H9 (cell line): ENCODE data around the gene HS3ST2. TPM values are rescaled to one million over a fixed set of nuclear protein-coding genes. Genes with fewer than 3 reads are reported as not detected.

Source experiments
- DNase-seq: peaks from one replicate; pipeline ENCODE4 v3.0.0-alpha.2; 2017
- H2AFZ ChIP-seq: one replicate; pipeline ENCODE4 v1.6.1; 2013; ENCODE audit warnings: mild to moderate bottlenecking, low read length, control low read depth, moderate library complexity
- H2AK5ac ChIP-seq: 2 replicates; pipeline ENCODE4 v1.6.1; 2013; ENCODE audit warnings: low read length, control low read depth, mixed read lengths; ENCODE audit not compliant: insufficient read length
- H2BK120ac ChIP-seq: one replicate; pipeline ENCODE4 v1.6.1; 2013; ENCODE audit warnings: low read depth, mild to moderate bottlenecking, low read length, control low read depth, inconsistent platforms; ENCODE audit not compliant: poor library complexity, severe bottlenecking
- H2BK12ac ChIP-seq: 2 replicates; pipeline ENCODE4 v1.6.1; 2013; ENCODE audit warnings: low read length, control low read depth, mixed read lengths, low read depth; ENCODE audit not compliant: insufficient read length
- H2BK15ac ChIP-seq: 2 replicates; pipeline ENCODE4 v1.6.1; 2013; ENCODE audit warnings: low read depth, low read length, control low read depth
- H2BK20ac ChIP-seq: one replicate; pipeline ENCODE4 v1.6.1; 2013; ENCODE audit warnings: low read depth, mild to moderate bottlenecking, low read length, control low read depth, inconsistent platforms; ENCODE audit not compliant: poor library complexity, severe bottlenecking
- H2BK5ac ChIP-seq: 2 replicates; pipeline ENCODE4 v1.6.1; 2013; ENCODE audit warnings: low read length, control low read depth, mixed read lengths; ENCODE audit not compliant: insufficient read length
- H3K14ac ChIP-seq: 2 replicates; pipeline ENCODE4 v1.6.1; 2013; ENCODE audit warnings: low read length, control low read depth; ENCODE audit not compliant: insufficient read depth
- H3K18ac ChIP-seq: 2 replicates; pipeline ENCODE4 v1.6.1; 2013; ENCODE audit warnings: low read depth, mild to moderate bottlenecking, mixed read lengths, low read length, control low read depth; ENCODE audit not compliant: insufficient read length
- H3K23ac ChIP-seq: 2 replicates; pipeline ENCODE4 v1.6.1; 2013; ENCODE audit warnings: low read length, control low read depth, mixed read lengths, low read depth; ENCODE audit not compliant: insufficient read length
- H3K23me2 ChIP-seq: 2 replicates; pipeline ENCODE4 v1.6.1; 2013; ENCODE audit warnings: low read depth, mild to moderate bottlenecking, mixed read lengths, low read length, control low read depth; ENCODE audit not compliant: insufficient read length, poor library complexity, severe bottlenecking
- H3K27ac ChIP-seq: 2 replicates; pipeline ENCODE4 v1.5.1; 2013; ENCODE audit warnings: low read length, control low read depth, mixed read lengths, low read depth; ENCODE audit not compliant: insufficient read length
- H3K27me3 ChIP-seq: 2 replicates; pipeline ENCODE4 v1.6.1; 2013; ENCODE audit warnings: low read length, control low read depth, inconsistent platforms; ENCODE audit not compliant: insufficient read depth
- H3K4ac ChIP-seq: 2 replicates; pipeline ENCODE4 v1.6.1; 2013; ENCODE audit warnings: low read depth, mild to moderate bottlenecking, control low read depth, inconsistent platforms, low read length, moderate library complexity
- H3K4me1 ChIP-seq: 2 replicates; pipeline ENCODE4 v1.6.1; 2013; ENCODE audit warnings: low read length, control low read depth, inconsistent platforms; ENCODE audit not compliant: insufficient read depth
- H3K4me2 ChIP-seq: 2 replicates; pipeline ENCODE4 v1.6.1; 2013; ENCODE audit warnings: low read length, control low read depth, mixed read lengths; ENCODE audit not compliant: insufficient read length, insufficient read depth
- H3K56ac ChIP-seq: 2 replicates; pipeline ENCODE4 v1.6.1; 2013; ENCODE audit warnings: low read depth, mild to moderate bottlenecking, mixed read lengths, low read length, control low read depth; ENCODE audit not compliant: insufficient read length
- H3K79me1 ChIP-seq: 2 replicates; pipeline ENCODE4 v1.6.1; 2013; ENCODE audit warnings: low read depth, mild to moderate bottlenecking, moderate library complexity, low read length, control low read depth, inconsistent platforms; ENCODE audit not compliant: insufficient read depth, poor library complexity, severe bottlenecking
- H3K79me2 ChIP-seq: 2 replicates; pipeline ENCODE4 v1.6.1; 2013; ENCODE audit warnings: low read length, control low read depth, inconsistent platforms; ENCODE audit not compliant: insufficient read depth
- H3K9ac ChIP-seq: 2 replicates; pipeline ENCODE4 v1.6.1; 2013; ENCODE audit warnings: low read length, control low read depth, mixed read lengths; ENCODE audit not compliant: insufficient read length; ENCODE audit errors: extremely low read depth
- H3K9me3 ChIP-seq: one replicate; pipeline ENCODE4 v1.6.1; 2013; ENCODE audit warnings: low read depth, low read length, inconsistent platforms; ENCODE audit not compliant: control insufficient read depth
- H3T11ph ChIP-seq: one replicate; pipeline ENCODE4 v1.6.1; 2013; ENCODE audit warnings: mild to moderate bottlenecking, low read length, control low read depth, inconsistent platforms
- H4K20me1 ChIP-seq: one replicate; pipeline ENCODE4 v1.6.1; 2013; ENCODE audit not compliant: control insufficient read depth, insufficient read length, insufficient read depth
- H4K5ac ChIP-seq: 2 replicates; pipeline ENCODE4 v1.6.1; 2013; ENCODE audit warnings: low read depth, mild to moderate bottlenecking, mixed read lengths, low read length, control low read depth; ENCODE audit not compliant: insufficient read length
- H4K8ac ChIP-seq: replicated peaks from 2 replicates; pipeline ENCODE4 v1.6.1; 2013; ENCODE audit warnings: low read length, control low read depth, mixed read lengths, low read depth; ENCODE audit not compliant: insufficient read length
- H4K91ac ChIP-seq: 2 replicates; pipeline ENCODE4 v1.6.1; 2013; ENCODE audit warnings: low read depth, mild to moderate bottlenecking, moderate library complexity, mixed read lengths, low read length, control low read depth; ENCODE audit not compliant: insufficient read length
- H3K27ac Mint-ChIP-seq, 3 experiments: 2 replicates in 2 of 3; 3 replicates in 1 of 3; pipeline ENCODE4 v1.8.0; 2020 to 2021; ENCODE audit warnings: mixed read lengths in 3 of 3, mild to moderate bottlenecking in 1 of 3, moderate library complexity in 1 of 3
- H3K27me3 Mint-ChIP-seq: 2 replicates; pipeline ENCODE4 v1.8.0; 2021; ENCODE audit warnings: low read depth, mild to moderate bottlenecking, moderate library complexity, mixed read lengths
- H3K36me3 Mint-ChIP-seq, 3 experiments: 2 replicates in 2 of 3; 3 replicates in 1 of 3; pipeline ENCODE4 v1.8.0; 2020 to 2021; ENCODE audit warnings: low read depth in 3 of 3, mixed read lengths in 3 of 3; ENCODE audit not compliant: insufficient read depth in 1 of 3
- H3K4me1 Mint-ChIP-seq, 2 experiments: 2 replicates each; pipeline ENCODE4 v1.8.0; 2020; ENCODE audit warnings: mixed read lengths in 2 of 2
- H3K4me3 Mint-ChIP-seq, 2 experiments: 2 replicates in 1 of 2; 3 replicates in 1 of 2; pipeline ENCODE4 v1.8.0; 2020 to 2021; ENCODE audit warnings: mild to moderate bottlenecking in 2 of 2, mixed read lengths in 2 of 2, moderate library complexity in 1 of 2
- H3K9me3 Mint-ChIP-seq, 2 experiments: 2 replicates in 1 of 2; 3 replicates in 1 of 2; pipeline ENCODE4 v1.8.0; 2020; ENCODE audit warnings: mild to moderate bottlenecking in 2 of 2, mixed read lengths in 2 of 2, moderate library complexity in 1 of 2
- WGBS: extraction: QIAGEN DNeasy Blood & Tissue Kit; methylation state at CpG from one replicate; pipeline ENCODE4 v1.1.7; 2013; ENCODE audit warnings: missing lambda C conversion rate, low lambda C conversion rate, mixed read lengths; ENCODE audit not compliant: insufficient read length; ENCODE audit errors: extremely low coverage; 5-methylcytosine and 5-hydroxymethylcytosine counted together
- total RNA-seq: library from RNA; stranded (reverse); gene quantifications from 2 replicates; pipeline ENCODE4 v1.2.1, GENCODE V29; 2021
- TF ChIP-seq, protein P1 (sequence below): fragments of 200-600 bp; sonication (generic); conservative IDR thresholded peaks from 3 replicates; pipeline ENCODE4 v1.8.0; 2021; ENCODE audit warnings: antibody characterized with exemption, mild to moderate bottlenecking

Gene HS3ST2
- total RNA-seq, 1 experiment from 2014 or later: 3.1 TPM

DNA sequence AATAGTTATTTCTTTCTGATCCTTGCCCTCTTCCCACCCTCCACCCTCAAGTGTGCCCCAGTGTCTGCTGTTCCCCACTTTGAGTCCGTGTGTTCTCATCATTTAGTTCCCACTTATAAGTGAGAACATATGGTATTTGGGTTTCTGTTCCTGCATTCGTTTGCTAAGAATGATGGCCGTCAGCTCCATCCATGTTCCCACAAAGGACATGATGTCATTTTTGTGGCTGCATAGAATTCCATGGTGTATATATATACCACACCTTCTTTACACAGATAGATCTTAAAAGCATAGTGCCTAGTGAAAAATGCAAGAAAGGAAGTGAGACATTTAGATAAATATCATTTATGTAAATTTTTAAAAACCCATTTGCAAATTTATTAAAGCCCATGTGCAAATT, 33.1 kb downstream of the HS3ST2 start:
- Histone ChIP-seq H4K91ac (no peak overlapping the region), H3K79me1 (no peaks in the 10 kb centered on the region), H2AK5ac (no peak overlapping the region), H3K18ac (no peak overlapping the region), H4K20me1 (no peaks in the 10 kb centered on the region), H3T11ph (no peak overlapping the region), H2BK12ac (no peak overlapping the region), H2BK20ac (no peak overlapping the region), H4K5ac (no peak overlapping the region), H3K14ac (no peak overlapping the region), H2BK120ac (no peak overlapping the region), H3K4ac (no peak overlapping the region), H3K4me1 (peaks cover 10% of the 10 kb centered on the region; the same call in 1 of the 2 replicates), H3K56ac (no peak overlapping the region), H3K9me3 (no peaks in the 10 kb centered on the region), H3K27ac (no peak overlapping the region), H3K23me2 (no peaks in the 10 kb centered on the region), H3K4me2 (no peak overlapping the region), H3K27me3 (no peaks in the 10 kb centered on the region), H3K79me2 (no peaks in the 10 kb centered on the region), H2BK5ac (no peak overlapping the region), H2AFZ (no peak overlapping the region), H2BK15ac (no peak overlapping the region), H3K9ac (no peak overlapping the region), H3K23ac (no peak overlapping the region), H4K8ac (no peak overlapping the region)
- WGBS: no CpG with 5 or more reads among the region's 3 CpGs
- DNase-seq: no peak
- Mint-ChIP-seq H3K9me3 (no peaks in the 10 kb centered on the region), H3K4me1 (peaks cover 16 to 17% of the 10 kb centered on the region in 2 experiments), H3K36me3 (no peaks in the 10 kb centered on the region), H3K27ac (no peak overlapping the region), H3K4me3 (no peak overlapping the region), H3K27me3 (peaks cover 2% of the 10 kb centered on the region; the same call in 1 of the 2 replicates)
- TF ChIP-seq, protein P1, sequence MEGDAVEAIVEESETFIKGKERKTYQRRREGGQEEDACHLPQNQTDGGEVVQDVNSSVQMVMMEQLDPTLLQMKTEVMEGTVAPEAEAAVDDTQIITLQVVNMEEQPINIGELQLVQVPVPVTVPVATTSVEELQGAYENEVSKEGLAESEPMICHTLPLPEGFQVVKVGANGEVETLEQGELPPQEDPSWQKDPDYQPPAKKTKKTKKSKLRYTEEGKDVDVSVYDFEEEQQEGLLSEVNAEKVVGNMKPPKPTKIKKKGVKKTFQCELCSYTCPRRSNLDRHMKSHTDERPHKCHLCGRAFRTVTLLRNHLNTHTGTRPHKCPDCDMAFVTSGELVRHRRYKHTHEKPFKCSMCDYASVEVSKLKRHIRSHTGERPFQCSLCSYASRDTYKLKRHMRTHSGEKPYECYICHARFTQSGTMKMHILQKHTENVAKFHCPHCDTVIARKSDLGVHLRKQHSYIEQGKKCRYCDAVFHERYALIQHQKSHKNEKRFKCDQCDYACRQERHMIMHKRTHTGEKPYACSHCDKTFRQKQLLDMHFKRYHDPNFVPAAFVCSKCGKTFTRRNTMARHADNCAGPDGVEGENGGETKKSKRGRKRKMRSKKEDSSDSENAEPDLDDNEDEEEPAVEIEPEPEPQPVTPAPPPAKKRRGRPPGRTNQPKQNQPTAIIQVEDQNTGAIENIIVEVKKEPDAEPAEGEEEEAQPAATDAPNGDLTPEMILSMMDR: no peak
